Endothelial cell of umbilical vein (primary cell): ENCODE results near the gene ZDHHC23. TPM values are rescaled to one million over a fixed set of nuclear protein-coding genes. Genes with fewer than 3 reads are reported as not detected.

ENCODE experiments used
- Bru-seq: library from RNA; stranded (reverse); fragments of 400-500 nt; gene quantifications from one replicate; lab custom pipeline; 2021; lab: Mats Ljungman, UMichigan
- BruChase-seq, 2 experiments: library from RNA; stranded (reverse); fragments of 400-500 nt; gene quantifications; one replicate each; lab custom pipeline; 2021; lab: Mats Ljungman, UMichigan
- BruUV-seq: library from RNA; stranded (reverse); fragments of 400-500 nt; replicated peaks from 2 replicates; lab custom pipeline; 2021; lab: Mats Ljungman, UMichigan
- CTCF ChIA-PET: fragments of 300-600, 350-600 bp; sonication (Branson Sonifier 250); formaldehyde crosslinking; loops from one replicate; lab custom pipeline; 2021; ENCODE audit warnings: antibody characterized with exemption, inconsistent platforms; lab: Charles Lee
- POLR2A ChIA-PET: fragments of 300-600, 350-600 bp; sonication (Branson Sonifier 250); formaldehyde crosslinking; loops from one replicate; lab custom pipeline; 2021; ENCODE audit warnings: antibody characterized with exemption, inconsistent platforms; lab: Charles Lee
- DNase-seq: peaks from one replicate; pipeline ENCODE4 v3.0.0-alpha.2; 2011; ENCODE audit warnings: low read depth, low spot score
- FAIRE-seq: peaks from 2 replicates; lab custom pipeline; 2011; peaks lifted over from hg19 to GRCh38; lab: Jason Lieb, UNC
- H2AFZ ChIP-seq: 2 replicates; pipeline ENCODE4 v1.6.0; 2012; ENCODE audit warnings: low read depth, low read length, control low read depth, inconsistent platforms
- H3K27ac ChIP-seq: 2 replicates; pipeline ENCODE4 v1.5.1; 2011; ENCODE audit warnings: low read depth, mild to moderate bottlenecking, control low read depth, low read length, moderate library complexity; ENCODE audit not compliant: insufficient read depth
- H3K27me3 ChIP-seq, 2 experiments: 2 replicates each; pipeline versions ENCODE4 v1.6.0 to v1.6.1; 2011; ENCODE audit warnings: low read length in 2 of 2, mixed read lengths in 1 of 2; ENCODE audit not compliant: control insufficient read depth in 2 of 2, insufficient read depth in 2 of 2
- H3K36me3 ChIP-seq, 2 experiments: 2 replicates in 1 of 2; 3 replicates in 1 of 2; pipeline ENCODE4 v1.5.1; 2011; ENCODE audit warnings: low read length in 2 of 2, mild to moderate bottlenecking in 1 of 2, moderate library complexity in 1 of 2; ENCODE audit not compliant: control insufficient read depth in 2 of 2, insufficient read depth in 2 of 2; ENCODE audit errors: extremely low read depth in 1 of 2
- H3K4me1 ChIP-seq: 3 replicates; pipeline ENCODE4 v1.5.1; 2011; ENCODE audit warnings: mild to moderate bottlenecking, low read length; ENCODE audit not compliant: control insufficient read depth, insufficient read depth; ENCODE audit errors: extremely low read depth
- H3K4me2 ChIP-seq: 2 replicates; pipeline ENCODE4 v1.6.1; 2011; ENCODE audit warnings: low read length, control low read depth, mixed read lengths; ENCODE audit not compliant: insufficient read depth
- H3K4me3 ChIP-seq, 3 experiments: fragments of 200-600 bp in 1 of 3; sonication (generic), shearing (Covaris generic) in 1 of 3; replicated peaks in 1 of 3; 2 replicates each; pipeline ENCODE4 v1.5.1; 2011 to 2016; ENCODE audit warnings: control low read depth in 3 of 3, low read length in 3 of 3, mild to moderate bottlenecking in 2 of 3, inconsistent platforms in 1 of 3, low read depth in 1 of 3, moderate library complexity in 1 of 3; ENCODE audit not compliant: insufficient read depth in 1 of 3
- H3K79me2 ChIP-seq: 2 replicates; pipeline ENCODE4 v1.6.0; 2012; ENCODE audit warnings: low read length, inconsistent platforms; ENCODE audit not compliant: control insufficient read depth, insufficient read depth
- H3K9ac ChIP-seq: replicated peaks from 2 replicates; pipeline ENCODE3; 2011; ENCODE audit warnings: low read length, control low read depth; ENCODE audit not compliant: insufficient read depth; ENCODE audit errors: extremely low read depth
- H3K9me1 ChIP-seq: replicated peaks from 3 replicates; pipeline ENCODE4 v1.6.0; 2011; ENCODE audit warnings: mild to moderate bottlenecking, low read length; ENCODE audit not compliant: control insufficient read depth, insufficient read depth; ENCODE audit errors: extremely low read depth
- H3K9me3 ChIP-seq: replicated peaks from 2 replicates; pipeline ENCODE4 v1.5.1; 2012; ENCODE audit warnings: low read length, inconsistent platforms; ENCODE audit not compliant: control insufficient read depth, insufficient read depth
- H4K20me1 ChIP-seq: replicated peaks from 2 replicates; pipeline ENCODE3; 2011; ENCODE audit warnings: mild to moderate bottlenecking, low read length; ENCODE audit not compliant: control insufficient read depth, insufficient read depth; ENCODE audit errors: extremely low read depth
- CTCF ChIP-seq, 2 donors: IDR thresholded peaks; 1 replicate in 1 of 2; 2 replicates in 1 of 2; pipeline ENCODE4 v1.5.1; 2011; ENCODE audit warnings: low read length in 2 of 2, mild to moderate bottlenecking in 2 of 2, moderate library complexity in 2 of 2, control low read depth in 1 of 2, inconsistent platforms in 1 of 2, low read depth in 1 of 2; ENCODE audit not compliant: insufficient read depth in 1 of 2; ENCODE audit errors: extremely low read depth in 1 of 2
- EZH2 ChIP-seq: IDR thresholded peaks from 2 replicates; pipeline ENCODE4 v1.6.1; 2012; ENCODE audit warnings: borderline replicate concordance, low read depth, mild to moderate bottlenecking, moderate library complexity, low read length, inconsistent platforms; ENCODE audit not compliant: severe bottlenecking
- FOS ChIP-seq: IDR thresholded peaks from 2 replicates; pipeline ENCODE4 v1.6.1; 2011; ENCODE audit warnings: mild to moderate bottlenecking, low read length, moderate library complexity, borderline replicate concordance; ENCODE audit not compliant: insufficient read depth
- GATA2 ChIP-seq: IDR thresholded peaks from 2 replicates; pipeline ENCODE4 v1.7.0; 2011; ENCODE audit warnings: low read depth, mild to moderate bottlenecking, moderate library complexity, mixed read lengths, low read length; ENCODE audit not compliant: insufficient read length, insufficient read depth
- JUN ChIP-seq: IDR thresholded peaks from 2 replicates; pipeline ENCODE4 v1.6.1; 2011; ENCODE audit warnings: borderline replicate concordance, low read depth; ENCODE audit not compliant: insufficient read length, insufficient read depth
- MYC ChIP-seq: IDR thresholded peaks from one replicate; pipeline ENCODE4 v1.6.1; 2011; ENCODE audit warnings: mild to moderate bottlenecking, low read depth, low read length
- POLR2A ChIP-seq: IDR thresholded peaks from 2 replicates; pipeline ENCODE4 v1.6.1; 2012; ENCODE audit warnings: low read depth, mild to moderate bottlenecking, control low read depth, low read length
- POLR2AphosphoS5 ChIP-seq: IDR thresholded peaks from 2 replicates; pipeline ENCODE4 v1.6.1; 2012; ENCODE audit warnings: low read depth, mild to moderate bottlenecking, control low read depth, low read length, moderate library complexity; ENCODE audit not compliant: insufficient read depth
- dilution Hi-C: fragments of 300-500 bp; cut with MboI; formaldehyde crosslinking; loops from one replicate; pipeline ENCODE4 v1.15.0; 2019; ENCODE audit warnings: low sequenced_read_pairs; ENCODE audit not compliant: extremely low pct_ligation_motif_present
- intact Hi-C: fragments of 100-400 bp; cut with micrococcal nuclease; formaldehyde crosslinking; loops from one replicate; pipeline ENCODE4 v1.10.0; 2022
- long read RNA-seq: library from polyadenylated mRNA; stranded (forward); transcript quantifications from one replicate; pipeline ENCODE4 v2.0.0, GENCODE V29; 2021
- polyA minus RNA-seq, 3 experiments: library from RNA; depleted of rRNA, polyadenylated mRNA; stranded (reverse); fragments of >200 nt; gene quantifications; 1 replicate in 1 of 3; 2 replicates in 2 of 3; pipeline ENCODE4 v1.2.3, GENCODE V29; 2011
- polyA plus RNA-seq, 4 experiments: library from polyadenylated mRNA; depleted of rRNA in 3 of 4; stranded (reverse) in 3 of 4; unstranded in 1 of 4; fragments of >200 nt; gene quantifications; 2 replicates each; pipeline versions ENCODE4 v1.2.1 to v1.2.3, GENCODE V29; 2011 to 2012; ENCODE audit warnings: missing spikeins in 1 of 4
- total RNA-seq: library from RNA; stranded (reverse); gene quantifications from 2 replicates; pipeline ENCODE4 v1.2.3, GENCODE V29; 2021
- TF ChIP-seq, protein P1 (sequence below): IDR thresholded peaks from 2 replicates; pipeline ENCODE4 v1.6.1; 2011; ENCODE audit not compliant: insufficient read depth, insufficient read length

Gene ZDHHC23
- total RNA-seq: 1.9 and 3.2 TPM in 2 replicates
- polyA plus RNA-seq: 0.94 and 0.99 TPM in 2 replicates
- 0.65 and 0.76 TPM in 2 replicates for polyA plus RNA-seq (2011; cell fraction: cytosol; rRNA removed)
- polyA plus RNA-seq (2011; cell fraction: nucleus; rRNA removed): 3.4 and 4.7 TPM in 2 replicates
- 1.6 and 2.4 TPM in 2 replicates for polyA plus RNA-seq (2012)
- 2.9 and 4.2 TPM in 2 replicates for polyA minus RNA-seq
- polyA minus RNA-seq (2011; cell fraction: cytosol; rRNA and poly(A)+ RNA removed): 6.9 TPM
- 2.5 and 4.3 TPM in 2 replicates for polyA minus RNA-seq (2011; cell fraction: nucleus; rRNA and poly(A)+ RNA removed)
- percentile 34 among the genes with signal in this experiment for Bru-seq, nascent RNA
- BruChase-seq, experiment 1, labeled RNA remaining after a 6-hour chase: percentile 41 among the genes with signal in this experiment
- percentile 37 among the genes with signal in this experiment for BruChase-seq, experiment 2, labeled RNA remaining after a 2-hour chase
- long read RNA-seq, partial matches to known transcripts: 1 of 1 reads
- long read RNA-seq, other reads (novel, unspliced or antisense): 0 of 1 reads

GRCh38 chr3:113947372-113948014, at the start of gene ZDHHC23:
Gene ZDHHC23, plus strand, starts transcription at chr3:113948013. Its CDS starts 790 bp downstream, at chr3:113948803.
- Histone ChIP-seq H3K4me2 (peak within 1 kb of the TSS; percentile 84), H3K27me3 (no peaks in the 10 kb centered on the region), H3K4me3 (peak within 1 kb of the TSS; percentile 4 to 63 (median 61)), H3K4me1 (peaks cover 7% of the 10 kb centered on the region), H2AFZ (peak within 1 kb of the TSS; percentile 38), H3K79me2 (no peaks in the 10 kb centered on the region), H3K36me3 (no peaks in the 10 kb centered on the region), H3K27ac (no peak within 1 kb of the TSS), H4K20me1 (no peaks in the 10 kb centered on the region), H3K9ac (peak within 1 kb of the TSS; percentile 6), H3K9me1 (no peaks in the 10 kb centered on the region), H3K9me3 (no peaks in the 10 kb centered on the region)
- intact Hi-C loops (loop anchor here (2.0 to 10.0 kb wide), 3 partner anchors 109 to 210 kb away; partner anchors contain the start of genes CCDC191 and QTRT2), dilution Hi-C loops (no loop called here)
- no TSS peak for BruUV-seq
- ChIA-PET POLR2A (no interaction called here), CTCF (no interaction called here)
- TF ChIP-seq EZH2 (no peak), CTCF (IDR thresholded peaks at IDR 0.05; ENCODE audit: extremely low read depth in 1 of 2, insufficient read depth in 1 of 2, low read depth in 1 of 2, low read length in 2 of 2) (no peak), POLR2A (no peak), MYC (no peak), POLR2AphosphoS5 (no peak), JUN (no peak), GATA2 (no peak), FOS (no peak)
- TF ChIP-seq, protein P1, sequence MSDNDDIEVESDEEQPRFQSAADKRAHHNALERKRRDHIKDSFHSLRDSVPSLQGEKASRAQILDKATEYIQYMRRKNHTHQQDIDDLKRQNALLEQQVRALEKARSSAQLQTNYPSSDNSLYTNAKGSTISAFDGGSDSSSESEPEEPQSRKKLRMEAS: no peak
- DNase-seq (peak; percentile 36), FAIRE-seq (peak; percentile 59)
